H1 (cell line): ENCODE results near the gene MTIF3. TPM values are rescaled to one million over a fixed set of nuclear protein-coding genes. Genes with fewer than 3 reads are reported as not detected.

Source experiments
- FOSL1 ChIP-seq: IDR thresholded peaks from 2 replicates; pipeline ENCODE4 v1.6.1; 2011; ENCODE audit warnings: mild to moderate bottlenecking, low read depth, low read length, moderate library complexity; ENCODE audit not compliant: insufficient read depth
- JUN ChIP-seq: IDR thresholded peaks from 2 replicates; pipeline ENCODE4 v1.6.1; 2011; ENCODE audit warnings: low read depth, mild to moderate bottlenecking, improper control_type of control experiment, low read length
- KDM1A ChIP-seq: fragments of 200-600, 300-600 bp; sonication (generic); IDR thresholded peaks from 2 replicates; pipeline ENCODE4 v1.7.1; 2016; ENCODE audit warnings: mild to moderate bottlenecking, low read length, borderline replicate concordance
- POLR2A ChIP-seq, 2 experiments: IDR thresholded peaks; 1 replicate in 1 of 2; 2 replicates in 1 of 2; pipeline ENCODE4 v1.6.1; 2011; ENCODE audit warnings: low read depth in 2 of 2, low read length in 2 of 2, mild to moderate bottlenecking in 2 of 2; ENCODE audit errors: control extremely low read depth in 1 of 2
- polyA plus RNA-seq, 7 experiments: library from polyadenylated mRNA; depleted of rRNA in 3 of 7; stranded (reverse) in 5 of 7; unstranded in 2 of 7; fragments of >200 nt in 5 of 7; fragments of 200-250 nt in 2 of 7; gene quantifications; 1 replicate in 5 of 7; 2 replicates in 1 of 7; 4 replicates in 1 of 7; pipeline versions ENCODE4 v1.2.1 to v1.2.3, GENCODE V29; 2011 to 2013; ENCODE audit warnings: missing spikeins in 2 of 7, mixed read lengths in 2 of 7
- total RNA-seq: library from RNA; stranded (reverse); fragmentation: NEBNext Ultra II Directional; extraction: Animal tissue kit (Norgen Biotek cat#: 25700); gene quantifications from 2 replicates; pipeline ENCODE4 v1.2.1, GENCODE V29; 2021

Gene MTIF3
- total and polyA plus RNA-seq, 2 of the 8 experiments (the other 6 are each of a cell fraction or from before 2014, with no cell fraction given): 29.4 to 36.4 TPM

GRCh38 chr13:27482983-27483382 lies 32.6 kb upstream of the MTIF3 start (continued):
- TF ChIP-seq POLR2A (IDR thresholded peaks at IDR 0.05; ENCODE audit: control extremely low read depth in 1 of 2, low read depth in 2 of 2, low read length in 2 of 2) (no peak), KDM1A (no peak), FOSL1 (no peak), JUN (no peak)
